Activated CD8-positive, alpha-beta T cell treated with anti-CD3 and anti-CD28 coated beads for 36 hours (primary cell): ENCODE data around the gene JAK1. TPM values are rescaled to one million over a fixed set of nuclear protein-coding genes. Genes with fewer than 3 reads are reported as not detected.
A peak's percentile ranks its signal among the peaks of the same experiment; 100 is the strongest.

Experiments used
- ATAC-seq: fragments of 200-7000 bp; cut with Tn5 transposase; one replicate; pipeline ENCODE4 v1.10.0; 2021; ENCODE audit warnings: mild to moderate bottlenecking, moderate library complexity
- CTCF ChIA-PET: fragments of 350-600 bp; sonication (Branson Sonifier 250); formaldehyde crosslinking; loops from one replicate; lab custom pipeline; 2021; ENCODE audit warnings: antibody characterized with exemption; lab: Charles Lee
- POLR2A ChIA-PET: fragments of 350-600 bp; sonication (Branson Sonifier 250); formaldehyde crosslinking; loops from one replicate; lab custom pipeline; 2021; ENCODE audit warnings: antibody characterized with exemption; lab: Charles Lee
- DNase-seq: peaks from one replicate; pipeline ENCODE4 v3.0.0-alpha.2; 2020
- H3K27ac Mint-ChIP-seq: one replicate; pipeline ENCODE4 v1.8.0; 2021; ENCODE audit warnings: mild to moderate bottlenecking, mixed read lengths
- H3K27me3 Mint-ChIP-seq: one replicate; pipeline ENCODE4 v1.8.0; 2021; ENCODE audit warnings: mixed read lengths
- H3K36me3 Mint-ChIP-seq: one replicate; pipeline ENCODE4 v1.8.0; 2021; ENCODE audit warnings: low read depth, mixed read lengths
- H3K4me1 Mint-ChIP-seq: one replicate; pipeline ENCODE4 v1.8.0; 2021; ENCODE audit warnings: low read depth, mixed read lengths
- H3K4me3 Mint-ChIP-seq: one replicate; pipeline ENCODE4 v1.8.0; 2021; ENCODE audit warnings: mild to moderate bottlenecking, moderate library complexity, mixed read lengths
- H3K9me3 Mint-ChIP-seq: one replicate; pipeline ENCODE4 v1.8.0; 2021; ENCODE audit warnings: mixed read lengths
- CTCF ChIP-seq: fragments of 200-600 bp; IDR thresholded peaks from one replicate; pipeline ENCODE4 v1.8.0; 2022; ENCODE audit warnings: antibody characterized with exemption, mild to moderate bottlenecking
- intact Hi-C: fragments of 100-400 bp; cut with micrococcal nuclease; formaldehyde crosslinking; loops from one replicate; pipeline ENCODE4 v1.10.0; 2022
- total RNA-seq, 2 experiments: library from RNA; stranded (reverse); gene quantifications; one replicate each; pipeline ENCODE4 v1.2.3, GENCODE V29; 2021

The JAK1 gene
- total RNA-seq, 2 experiments from 2014 or later: 96.3 to 108 TPM

GRCh38 chr1:64903593-64903992 is 62.8 kb downstream of the JAK1 start:
- Mint-ChIP-seq H3K4me3 (no peak overlapping the region), H3K36me3 (peaks cover 2% of the 10 kb centered on the region), H3K27me3 (no peaks in the 10 kb centered on the region), H3K9me3 (no peaks in the 10 kb centered on the region), H3K4me1 (peaks cover 85% of the 10 kb centered on the region), H3K27ac (no peak overlapping the region)
- TF ChIP-seq CTCF: no peak
- no peak for ATAC-seq
- POLR2A ChIA-PET: interaction anchor here (1.0 to 1.2 kb wide), 2 partner anchors 9 to 31 kb away, joined by 4 to 5 read pairs; no protein-coding TSS in a partner anchor
- CTCF ChIA-PET: interaction anchor here (0.8 to 1.5 kb wide), 4 partner anchors 8 to 171 kb away, joined by 3 to 5 read pairs (median 4); no protein-coding TSS in a partner anchor
- no peak for DNase-seq
- intact Hi-C loops: no loop called here

- Mint-ChIP-seq H3K27me3 (no peaks in the 10 kb centered on the region), H3K9me3 (no peaks in the 10 kb centered on the region), H3K27ac (no peak overlapping the region), H3K36me3 (peaks cover 2% of the 10 kb centered on the region), H3K4me1 (peaks cover 82% of the 10 kb centered on the region), H3K4me3 (no peak overlapping the region)
- intact Hi-C loops: no loop called here
- no peak for TF ChIP-seq CTCF
- no peak for DNase-seq
- no peak for ATAC-seq
- ChIA-PET CTCF (no interaction called here), POLR2A (no interaction called here)
Observed at GRCh38 chr1:64901663-64902062, 64.7 kb downstream of the JAK1 start.

GRCh38 chr1:64900916-64901315 is 65.4 kb downstream of the JAK1 start:
- Mint-ChIP-seq H3K9me3 (no peaks in the 10 kb centered on the region), H3K27me3 (no peaks in the 10 kb centered on the region), H3K36me3 (no peaks in the 10 kb centered on the region), H3K4me1 (peaks cover 84% of the 10 kb centered on the region), H3K27ac (no peak overlapping the region), H3K4me3 (no peak overlapping the region)
- intact Hi-C loops: no loop called here
- ChIA-PET POLR2A (interaction anchor here (1.7 kb wide), 1 partner anchor 9 kb away, joined by 5 read pairs; no protein-coding TSS in a partner anchor), CTCF (no interaction called here)
- DNase-seq: no peak
- TF ChIP-seq CTCF: no peak
- no peak for ATAC-seq

GRCh38 chr1:64898107-64898861 is 68.1 kb downstream of the JAK1 start:
- ChIA-PET POLR2A (interaction anchor here (0.8 to 1.0 kb wide), 2 partner anchors 11 to 63 kb away, joined by 3 read pairs; no protein-coding TSS in a partner anchor), CTCF (interaction anchor here (1.1 to 1.6 kb wide), 3 partner anchors 13 to 177 kb away, joined by 3 to 4 read pairs (median 3); no protein-coding TSS in a partner anchor)
- H3K4me3 Mint-ChIP-seq: no peak overlapping the region
- H3K9me3 Mint-ChIP-seq: no peaks in the 10 kb centered on the region
- DNase-seq (peak; percentile 52), ATAC-seq (peak; percentile 73)
- H3K27ac Mint-ChIP-seq: no peak overlapping the region
- peaks cover 89% of the 10 kb centered on the region for H3K4me1 Mint-ChIP-seq
- H3K27me3 Mint-ChIP-seq: no peaks in the 10 kb centered on the region
- TF ChIP-seq CTCF: no peak
- intact Hi-C loops: no loop called here
- H3K36me3 Mint-ChIP-seq: no peaks in the 10 kb centered on the region

GRCh38 chr1:64896551-64896950 is 69.8 kb downstream of the JAK1 start:
- ATAC-seq: no peak
- intact Hi-C loops: no loop called here
- ChIA-PET POLR2A (interaction anchor here (0.7 to 1.2 kb wide), 2 partner anchors 12 to 208 kb away, joined by 3 read pairs; no protein-coding TSS in a partner anchor), CTCF (interaction anchor here (1.1 to 1.7 kb wide), 4 partner anchors 12 to 179 kb away, joined by 3 to 4 read pairs (median 4); no protein-coding TSS in a partner anchor)
- Mint-ChIP-seq H3K4me3 (no peak overlapping the region), H3K9me3 (no peaks in the 10 kb centered on the region), H3K27me3 (no peaks in the 10 kb centered on the region), H3K27ac (no peak overlapping the region), H3K4me1 (peaks cover 91% of the 10 kb centered on the region), H3K36me3 (no peaks in the 10 kb centered on the region)
- DNase-seq: no peak
- TF ChIP-seq CTCF: no peak
